Activated CD4-positive, CD25-positive, alpha-beta regulatory T cell treated with anti-CD3 and anti-CD28 coated beads, Interleukin-2, amount 50 U/mL, for 16 hours (primary cell): Measurements from ENCODE around the gene CREB3L2.

ENCODE experiments used
- DNase-seq: peaks from one replicate; pipeline ENCODE4 v3.0.0-alpha.2; 2020; ENCODE audit warnings: low read depth, low spot score

CREB3L2 gene

DNA sequence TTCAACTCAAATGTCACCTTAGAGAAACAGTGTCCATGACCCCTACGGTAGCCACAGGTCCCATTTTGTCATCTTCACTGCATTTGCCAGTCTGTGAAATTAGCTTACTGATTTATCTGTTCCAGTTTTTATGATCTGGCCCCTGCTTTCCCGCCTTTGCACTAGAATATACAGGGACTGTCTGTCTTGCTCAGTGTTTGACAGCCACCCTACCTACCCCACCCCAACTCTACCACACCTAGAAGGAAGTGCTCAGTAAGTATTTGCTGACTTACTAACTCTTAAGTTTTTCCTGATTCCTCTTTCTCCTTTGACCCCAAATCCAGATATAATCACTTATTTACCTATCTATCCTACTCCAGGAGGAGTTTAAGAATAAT is 49.5 kb downstream of the CREB3L2 start:
- DNase-seq: no peak

DNA sequence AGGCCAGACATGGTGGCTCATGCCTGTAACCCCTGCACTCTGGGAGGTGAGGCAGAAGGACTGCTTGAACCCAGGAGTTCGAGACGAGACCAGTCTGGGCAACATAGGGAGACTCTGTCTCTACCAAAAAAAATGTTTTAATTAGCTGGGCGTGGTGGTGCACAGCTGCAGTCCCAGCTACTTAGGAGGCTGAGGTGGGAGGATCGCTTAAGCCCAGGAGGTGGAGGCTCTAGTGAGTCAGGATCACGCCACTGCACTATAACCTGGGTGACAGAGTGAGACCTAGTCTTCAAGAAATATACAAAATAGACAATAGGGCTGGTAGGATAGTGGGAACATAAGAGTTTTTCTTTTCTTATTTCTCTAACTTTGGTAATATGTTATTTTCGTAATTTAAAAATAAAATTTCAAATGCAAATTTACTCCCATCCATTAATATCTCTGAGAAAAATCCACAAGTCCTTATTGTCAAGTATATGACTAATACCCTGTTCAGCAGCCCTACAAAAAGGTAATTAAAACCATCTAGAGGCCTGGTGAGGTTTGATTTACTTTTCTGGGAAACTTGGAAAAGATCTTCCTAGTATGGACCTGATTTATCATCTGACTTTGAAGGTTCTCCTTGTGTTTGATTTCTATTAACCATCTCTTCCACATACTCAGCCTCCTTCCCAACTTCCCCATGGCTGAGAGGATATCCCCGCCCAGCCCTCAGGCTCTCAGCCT is 50.0 kb downstream of the CREB3L2 start:
- no peak for DNase-seq

DNA sequence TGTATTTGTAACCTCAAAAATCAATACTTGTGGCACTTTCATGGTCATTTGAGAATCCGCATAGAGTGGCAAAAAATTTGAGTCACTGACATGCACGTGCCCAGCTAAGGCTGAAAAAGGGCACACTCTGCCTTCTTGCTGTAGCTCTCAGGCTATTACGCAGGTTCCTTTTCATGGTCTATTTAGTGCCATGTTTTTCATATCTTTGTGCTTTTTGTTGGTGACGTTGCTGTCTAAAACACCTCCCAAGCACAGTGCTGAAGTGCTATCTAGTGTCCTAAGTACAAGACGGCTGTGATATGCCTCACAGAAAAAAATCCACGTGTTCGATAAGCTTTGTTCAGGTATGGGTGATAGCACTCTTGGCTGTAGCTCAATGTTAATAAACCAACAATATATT is 50.9 kb downstream of the CREB3L2 start:
- DNase-seq: no peak

- DNase-seq: no peak
Observed at GRCh38 chr7:137950263-137950621, 51.6 kb downstream of the CREB3L2 start.

DNA sequence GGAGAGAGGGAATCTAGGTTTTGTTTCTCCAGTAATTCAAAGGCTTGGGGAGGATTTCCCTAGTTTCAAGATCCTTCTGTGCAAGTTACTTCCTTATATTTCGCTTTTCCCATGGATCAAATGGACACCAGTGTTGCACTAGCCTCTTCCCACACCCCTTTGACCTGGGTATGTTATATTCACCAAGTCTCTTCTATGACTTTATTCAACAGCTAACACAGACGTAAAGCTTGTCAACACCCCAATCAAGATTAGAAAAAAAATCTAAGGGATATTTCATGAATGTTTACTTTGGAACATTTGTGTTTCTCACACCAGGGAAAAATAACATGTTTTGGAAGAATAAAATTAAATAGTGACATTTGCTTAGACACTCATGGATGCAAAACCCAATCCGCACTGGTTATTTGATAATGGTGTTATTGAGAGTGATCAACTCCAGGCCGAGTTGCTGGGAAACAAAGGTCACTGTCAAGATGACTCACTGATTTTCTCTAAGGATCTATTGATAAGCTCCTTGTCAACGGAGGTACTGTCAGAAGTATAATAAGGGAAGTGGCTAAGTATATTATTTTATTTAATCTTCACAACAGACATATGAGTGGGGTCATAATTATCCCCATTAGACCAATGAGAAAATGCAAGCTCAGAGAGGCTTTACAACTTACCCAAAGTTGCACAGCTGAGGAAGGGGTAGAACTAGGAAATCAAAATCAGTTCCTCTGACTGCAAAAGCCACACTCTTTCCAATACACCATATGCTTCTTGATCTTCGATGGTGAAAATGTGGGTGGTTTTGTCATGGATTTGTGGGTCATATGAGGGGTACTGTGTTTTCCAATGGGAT is 52.2 kb downstream of the CREB3L2 start:
- no peak for DNase-seq

DNA sequence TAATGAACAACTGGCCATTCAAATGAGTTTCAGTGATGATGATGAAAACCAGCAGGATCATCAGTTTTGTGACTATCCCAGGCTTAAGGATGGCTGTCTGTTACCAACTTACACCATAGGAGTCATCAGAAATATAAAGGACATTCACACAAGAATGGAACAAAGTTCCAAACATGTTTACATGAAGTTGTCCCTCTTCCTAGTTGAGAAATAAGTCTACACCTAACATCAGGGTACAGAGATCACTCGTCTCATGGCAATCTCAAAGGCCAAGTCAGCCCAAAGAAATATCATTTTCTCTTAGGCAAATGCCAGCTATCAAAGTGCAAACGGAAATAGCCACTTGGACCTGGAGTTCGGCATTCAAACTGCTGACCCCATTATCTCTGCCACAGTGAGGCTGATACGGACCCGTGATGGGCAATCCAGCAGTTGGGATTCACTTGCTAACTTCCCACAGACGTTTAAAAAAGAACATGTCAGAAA is 53.0 kb downstream of the CREB3L2 start:
- DNase-seq: no peak

- DNase-seq: no peak
Observed at GRCh38 chr7:137948083-137948844, 53.6 kb downstream of the CREB3L2 start.

DNA sequence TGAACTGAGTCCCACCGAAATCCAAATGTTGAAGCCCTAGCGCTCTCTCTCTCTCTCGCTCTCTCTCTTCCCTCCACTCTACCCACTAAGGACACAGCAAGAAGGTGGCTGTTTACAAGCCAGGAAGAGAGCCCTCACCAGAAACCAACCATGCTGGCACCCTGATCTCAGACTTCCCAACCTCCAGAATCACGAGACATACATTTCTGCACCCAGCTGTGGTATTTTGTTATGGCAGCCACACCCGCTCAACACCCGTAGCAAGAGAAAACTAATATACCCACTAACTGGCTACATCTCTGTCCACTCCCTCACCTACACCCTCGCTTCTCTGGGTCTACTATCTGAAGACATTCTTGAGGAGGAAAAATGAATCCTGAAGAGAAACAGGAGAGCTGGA is 54.8 kb downstream of the CREB3L2 start:
- DNase-seq: no peak

DNA sequence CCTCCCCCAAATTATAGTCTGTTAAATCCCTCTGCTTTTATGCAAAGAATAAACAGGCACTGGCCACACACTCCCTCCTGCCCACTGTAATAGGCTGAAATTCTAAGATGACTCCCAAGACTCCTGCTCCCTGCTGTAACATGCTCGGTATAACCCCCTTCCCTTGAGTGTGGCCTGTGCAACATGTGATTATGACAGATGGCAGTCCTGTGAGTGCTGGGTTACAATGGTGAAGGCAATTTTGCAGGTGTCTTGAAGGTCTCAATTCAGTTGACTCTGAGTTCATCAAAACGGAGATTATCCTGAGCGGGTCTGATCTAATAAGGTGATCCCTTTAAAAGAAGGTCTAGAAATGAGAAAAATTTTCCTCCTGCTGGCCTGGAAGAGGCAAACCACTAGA is 55.9 kb downstream of the CREB3L2 start:
- DNase-seq: no peak

DNA sequence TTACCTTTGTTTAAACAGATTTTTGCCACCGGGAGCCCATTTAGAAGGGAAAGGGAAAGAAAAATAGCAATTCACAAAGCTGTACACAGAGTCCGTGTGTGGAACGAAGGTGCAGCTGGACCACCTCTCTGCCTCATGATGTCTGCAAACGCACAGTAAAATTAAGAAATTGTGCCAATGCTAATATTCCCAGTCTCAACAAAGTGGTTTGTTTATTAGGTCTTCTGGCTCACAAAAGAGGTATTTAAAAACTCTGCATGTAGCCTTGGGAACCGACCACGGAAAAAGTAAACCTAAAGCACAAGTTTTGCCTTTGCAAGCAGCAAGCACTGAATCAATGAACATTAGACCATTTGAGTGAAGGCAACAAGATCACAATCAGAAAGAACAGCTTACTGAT is 57.7 kb downstream of the CREB3L2 start:
- no peak for DNase-seq

DNA sequence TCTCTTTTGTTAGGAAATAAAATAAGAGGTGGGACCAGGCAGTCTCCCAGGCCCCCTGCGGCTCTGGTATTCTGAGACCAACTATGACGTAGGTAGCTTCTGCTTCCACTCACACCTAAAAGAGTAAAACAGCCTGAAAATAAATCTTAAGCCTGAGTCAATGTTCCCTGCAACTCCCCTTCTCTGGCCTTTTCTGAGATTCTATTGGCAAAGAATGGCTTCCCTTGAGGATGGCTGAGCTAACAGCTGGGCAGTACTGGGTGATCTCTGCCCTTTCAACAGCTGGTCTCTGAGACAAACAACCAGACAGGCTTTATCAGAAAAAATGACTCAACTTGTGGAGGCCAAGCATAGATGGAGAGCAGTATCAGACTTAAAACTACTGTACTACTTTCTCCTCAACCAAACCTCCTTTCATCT is 58.7 kb downstream of the CREB3L2 start:
- DNase-seq: no peak

DNA sequence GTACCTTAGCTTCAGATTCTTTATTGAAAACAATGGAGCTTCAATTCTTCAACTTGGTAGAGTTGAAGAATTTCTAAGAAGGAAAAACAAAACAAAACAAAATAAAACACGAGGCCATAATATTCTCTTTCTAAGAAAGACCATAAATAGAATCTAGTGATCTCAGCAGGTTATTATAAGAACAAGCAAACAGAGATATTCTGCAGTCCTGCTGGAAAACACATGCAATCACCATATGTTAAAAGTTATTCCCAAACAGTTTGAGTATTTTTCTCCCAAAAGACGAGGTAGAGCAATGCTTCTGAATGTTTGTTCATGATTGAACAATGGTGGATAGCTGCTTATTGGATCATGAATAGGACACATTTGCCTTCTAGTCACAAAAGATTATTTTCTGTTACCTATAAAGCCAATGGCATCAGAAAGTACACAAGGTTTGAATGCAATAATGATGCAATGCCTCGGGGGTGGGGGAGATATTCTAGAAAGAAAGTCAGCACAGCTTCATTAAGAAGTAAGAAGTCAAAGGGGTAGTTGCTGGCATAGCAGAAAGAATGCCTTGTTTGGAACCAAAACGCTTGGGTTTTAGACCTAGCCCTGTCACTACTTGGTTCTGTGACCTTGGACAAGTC is 59.3 kb downstream of the CREB3L2 start:
- no peak for DNase-seq

- no peak for DNase-seq
Observed at GRCh38 chr7:137940656-137941518, 61.0 kb downstream of the CREB3L2 start.

DNA sequence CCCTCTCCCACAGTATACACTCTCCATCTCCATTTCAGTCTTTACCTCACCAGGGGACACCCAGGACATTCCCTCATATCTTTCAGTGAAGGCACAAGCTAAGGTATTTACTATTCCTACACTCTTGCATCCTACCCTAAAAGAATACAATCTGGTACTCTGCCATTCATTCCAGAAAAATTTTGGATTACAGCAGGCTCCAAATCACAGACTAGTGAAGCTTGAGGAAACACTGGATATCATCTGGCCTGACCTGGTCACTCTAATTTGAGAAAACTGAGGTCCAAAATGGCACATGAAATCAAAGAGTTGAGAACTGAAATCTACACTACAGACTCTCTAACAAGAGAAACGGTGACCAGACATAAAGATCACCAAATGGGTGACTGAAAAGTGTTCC is 61.7 kb downstream of the CREB3L2 start:
- no peak for DNase-seq

- DNase-seq: no peak
Observed at GRCh38 chr7:137937202-137937560, 64.7 kb downstream of the CREB3L2 start.

DNA sequence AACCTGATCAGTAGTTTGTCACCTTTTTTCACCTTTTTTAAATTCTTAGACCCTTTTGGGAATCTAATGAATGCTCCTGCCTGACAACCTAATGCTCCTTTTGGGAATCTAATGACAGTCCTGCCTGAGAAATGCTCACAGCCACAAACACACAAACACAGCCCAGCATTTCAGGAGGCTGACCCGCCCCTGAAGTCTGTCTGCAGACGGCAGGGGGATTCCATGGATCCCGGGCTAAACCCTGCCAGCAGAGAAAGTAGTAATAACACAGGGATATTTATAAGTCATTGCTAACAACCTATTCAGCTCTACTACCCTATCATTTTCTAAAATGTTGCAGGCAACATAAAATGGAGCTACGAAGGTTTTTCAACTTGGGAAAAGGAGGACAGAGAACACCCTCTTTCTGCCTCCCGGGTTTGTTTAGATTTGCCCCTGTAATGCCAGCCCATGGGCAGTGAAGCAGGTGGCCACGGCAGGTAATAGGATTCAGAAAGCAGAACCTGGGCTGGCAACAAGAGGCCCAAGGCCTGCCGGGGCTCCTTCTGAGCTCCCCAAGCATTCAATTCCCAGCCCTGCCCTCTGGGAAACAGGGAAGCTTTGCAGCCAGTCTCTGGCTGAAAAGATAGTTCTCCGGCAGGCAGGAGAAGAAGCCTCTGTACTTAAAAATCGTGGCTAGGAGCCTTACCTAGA is 65.2 kb downstream of the CREB3L2 start:
- no peak for DNase-seq

DNA sequence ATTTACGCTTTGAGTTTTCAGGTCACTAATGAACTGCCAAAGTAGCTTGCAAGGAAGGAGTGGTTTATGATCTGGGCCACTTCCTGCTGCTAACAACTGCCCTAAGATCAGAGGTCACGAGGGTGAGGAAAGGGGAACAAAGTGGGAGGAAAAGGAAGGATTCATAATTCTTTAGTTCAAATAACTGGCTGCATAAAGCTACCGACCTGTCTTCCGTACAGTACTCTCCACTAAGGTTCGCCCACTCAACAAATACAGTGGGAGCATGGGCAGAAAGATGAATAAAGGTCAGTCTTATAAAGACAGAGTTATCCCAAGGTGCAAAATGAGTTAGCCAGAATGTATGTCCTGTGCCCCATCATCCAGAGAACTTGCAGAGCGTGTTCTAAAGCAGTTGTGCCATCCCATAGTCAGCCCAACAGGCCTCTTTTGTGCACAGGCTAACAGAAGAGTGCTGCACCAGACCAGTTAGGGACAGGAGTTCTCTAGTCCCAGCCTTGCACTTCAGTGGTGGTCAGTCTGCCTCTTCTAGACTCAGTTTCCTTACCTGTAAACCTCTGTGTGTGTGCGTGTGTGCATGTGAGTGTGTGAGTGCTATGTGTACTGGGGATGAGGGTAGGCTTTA is 65.9 kb downstream of the CREB3L2 start:
- no peak for DNase-seq

GRCh38 chr7:137934941-137935883 is 66.7 kb downstream of the CREB3L2 start:
- DNase-seq: no peak
